ENCODE results near the gene GJA9.

- TF ChIP-seq CTCF (IDR thresholded peaks at IDR 0.05), result no peak
- no peak for TF ChIP-seq POLR2A (IDR thresholded peaks at IDR 0.05)
Measured at GRCh38 chr1:38860454-38860795, 21.0 kb downstream of the GJA9 start.
